Liver (tissue), 3 donors: ENCODE data around the gene CDC42SE1.

Experiments
- CTCF ChIP-seq: fragments of 150-350 bp; IDR thresholded peaks from 2 replicates; pipeline ENCODE4 v1.5.1; 2017; ENCODE audit warnings: improper control_type of control experiment, low read depth, low read length; ENCODE audit not compliant: missing input control
- FOXA1 ChIP-seq: IDR thresholded peaks from 2 replicates; pipeline ENCODE4 v1.6.1; 2016; ENCODE audit warnings: antibody characterized with exemption
- MAX ChIP-seq: IDR thresholded peaks from 2 replicates; pipeline ENCODE4 v1.6.1; 2016; ENCODE audit warnings: antibody characterized with exemption
- NR2F2 ChIP-seq: IDR thresholded peaks from 2 replicates; pipeline ENCODE4 v1.6.1; 2016; ENCODE audit warnings: antibody characterized with exemption
- SP1 ChIP-seq: IDR thresholded peaks from 2 replicates; pipeline ENCODE4 v1.6.1; 2018; ENCODE audit warnings: antibody characterized with exemption, mild to moderate bottlenecking
- TAF1 ChIP-seq: conservative IDR thresholded peaks from 2 replicates; pipeline ENCODE4 v1.6.1; 2016; ENCODE audit warnings: antibody characterized with exemption, mild to moderate bottlenecking
- TF ChIP-seq, protein P1 (sequence below): IDR thresholded peaks from 2 replicates; pipeline ENCODE4 v1.6.1; 2016; ENCODE audit warnings: antibody characterized with exemption, mild to moderate bottlenecking
- donor health status: healthy.
- donor health status: healthy.

DNA sequence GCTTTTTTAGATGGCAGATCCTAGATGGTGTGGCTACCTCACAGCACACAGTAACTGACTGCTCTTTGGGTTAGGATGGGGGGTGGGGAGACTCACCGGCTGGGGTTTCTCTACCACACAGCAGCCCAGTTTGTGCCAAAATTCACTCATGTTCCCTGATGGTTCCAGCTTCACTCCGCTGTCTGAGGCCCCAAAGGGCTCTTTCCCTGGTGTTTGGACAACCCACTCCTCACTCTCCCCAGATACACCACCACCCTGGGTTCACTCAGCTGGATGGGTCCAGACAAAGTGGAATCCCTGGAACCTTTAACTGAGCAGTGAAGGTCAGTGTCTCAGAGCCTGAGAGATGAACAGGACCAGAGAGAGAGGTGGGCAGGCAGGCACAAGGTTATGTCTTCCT, 3.8 kb downstream of the CDC42SE1 start:
- TF ChIP-seq FOXA1, result no peak
- no peak for TF ChIP-seq CTCF
- no peak for TF ChIP-seq SP1
- TF ChIP-seq NR2F2, result no peak
- TF ChIP-seq TAF1, result no peak
- TF ChIP-seq, protein P1, sequence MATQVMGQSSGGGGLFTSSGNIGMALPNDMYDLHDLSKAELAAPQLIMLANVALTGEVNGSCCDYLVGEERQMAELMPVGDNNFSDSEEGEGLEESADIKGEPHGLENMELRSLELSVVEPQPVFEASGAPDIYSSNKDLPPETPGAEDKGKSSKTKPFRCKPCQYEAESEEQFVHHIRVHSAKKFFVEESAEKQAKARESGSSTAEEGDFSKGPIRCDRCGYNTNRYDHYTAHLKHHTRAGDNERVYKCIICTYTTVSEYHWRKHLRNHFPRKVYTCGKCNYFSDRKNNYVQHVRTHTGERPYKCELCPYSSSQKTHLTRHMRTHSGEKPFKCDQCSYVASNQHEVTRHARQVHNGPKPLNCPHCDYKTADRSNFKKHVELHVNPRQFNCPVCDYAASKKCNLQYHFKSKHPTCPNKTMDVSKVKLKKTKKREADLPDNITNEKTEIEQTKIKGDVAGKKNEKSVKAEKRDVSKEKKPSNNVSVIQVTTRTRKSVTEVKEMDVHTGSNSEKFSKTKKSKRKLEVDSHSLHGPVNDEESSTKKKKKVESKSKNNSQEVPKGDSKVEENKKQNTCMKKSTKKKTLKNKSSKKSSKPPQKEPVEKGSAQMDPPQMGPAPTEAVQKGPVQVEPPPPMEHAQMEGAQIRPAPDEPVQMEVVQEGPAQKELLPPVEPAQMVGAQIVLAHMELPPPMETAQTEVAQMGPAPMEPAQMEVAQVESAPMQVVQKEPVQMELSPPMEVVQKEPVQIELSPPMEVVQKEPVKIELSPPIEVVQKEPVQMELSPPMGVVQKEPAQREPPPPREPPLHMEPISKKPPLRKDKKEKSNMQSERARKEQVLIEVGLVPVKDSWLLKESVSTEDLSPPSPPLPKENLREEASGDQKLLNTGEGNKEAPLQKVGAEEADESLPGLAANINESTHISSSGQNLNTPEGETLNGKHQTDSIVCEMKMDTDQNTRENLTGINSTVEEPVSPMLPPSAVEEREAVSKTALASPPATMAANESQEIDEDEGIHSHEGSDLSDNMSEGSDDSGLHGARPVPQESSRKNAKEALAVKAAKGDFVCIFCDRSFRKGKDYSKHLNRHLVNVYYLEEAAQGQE, result no peak
- TF ChIP-seq MAX, result no peak
